C4-2B (cell line): ENCODE measurements around the gene SGK2.

Source experiments
- CTCF ChIP-seq: fragments of 450-650 bp; conservative IDR thresholded peaks from 2 replicates; pipeline ENCODE4 v1.5.1; 2017; ENCODE audit warnings: mild to moderate bottlenecking
- ZFX ChIP-seq: fragments of 450-650 bp; IDR thresholded peaks from 2 replicates; pipeline ENCODE4 v1.6.1; 2017

GRCh38 chr20:43563429-43563828, 4.6 kb downstream of the SGK2 start:
- TF ChIP-seq CTCF (no peak), ZFX (no peak)
